AG20443 (cell line): ENCODE measurements around the gene TRAF5.
A peak's percentile ranks its signal among the peaks of the same experiment; 100 is the strongest.
"Not testable (repeated sequence)": the region's sequence is repeated elsewhere in the genome, so short reads cannot be mapped to it uniquely, and the experiment has no call there.

Source experiments
- DNase-seq: peaks from one replicate; pipeline ENCODE4 v3.0.0; 2012; ENCODE audit warnings: low spot score, mixed read lengths

The TRAF5 gene, protein sequence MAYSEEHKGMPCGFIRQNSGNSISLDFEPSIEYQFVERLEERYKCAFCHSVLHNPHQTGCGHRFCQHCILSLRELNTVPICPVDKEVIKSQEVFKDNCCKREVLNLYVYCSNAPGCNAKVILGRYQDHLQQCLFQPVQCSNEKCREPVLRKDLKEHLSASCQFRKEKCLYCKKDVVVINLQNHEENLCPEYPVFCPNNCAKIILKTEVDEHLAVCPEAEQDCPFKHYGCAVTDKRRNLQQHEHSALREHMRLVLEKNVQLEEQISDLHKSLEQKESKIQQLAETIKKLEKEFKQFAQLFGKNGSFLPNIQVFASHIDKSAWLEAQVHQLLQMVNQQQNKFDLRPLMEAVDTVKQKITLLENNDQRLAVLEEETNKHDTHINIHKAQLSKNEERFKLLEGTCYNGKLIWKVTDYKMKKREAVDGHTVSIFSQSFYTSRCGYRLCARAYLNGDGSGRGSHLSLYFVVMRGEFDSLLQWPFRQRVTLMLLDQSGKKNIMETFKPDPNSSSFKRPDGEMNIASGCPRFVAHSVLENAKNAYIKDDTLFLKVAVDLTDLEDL

DNA sequence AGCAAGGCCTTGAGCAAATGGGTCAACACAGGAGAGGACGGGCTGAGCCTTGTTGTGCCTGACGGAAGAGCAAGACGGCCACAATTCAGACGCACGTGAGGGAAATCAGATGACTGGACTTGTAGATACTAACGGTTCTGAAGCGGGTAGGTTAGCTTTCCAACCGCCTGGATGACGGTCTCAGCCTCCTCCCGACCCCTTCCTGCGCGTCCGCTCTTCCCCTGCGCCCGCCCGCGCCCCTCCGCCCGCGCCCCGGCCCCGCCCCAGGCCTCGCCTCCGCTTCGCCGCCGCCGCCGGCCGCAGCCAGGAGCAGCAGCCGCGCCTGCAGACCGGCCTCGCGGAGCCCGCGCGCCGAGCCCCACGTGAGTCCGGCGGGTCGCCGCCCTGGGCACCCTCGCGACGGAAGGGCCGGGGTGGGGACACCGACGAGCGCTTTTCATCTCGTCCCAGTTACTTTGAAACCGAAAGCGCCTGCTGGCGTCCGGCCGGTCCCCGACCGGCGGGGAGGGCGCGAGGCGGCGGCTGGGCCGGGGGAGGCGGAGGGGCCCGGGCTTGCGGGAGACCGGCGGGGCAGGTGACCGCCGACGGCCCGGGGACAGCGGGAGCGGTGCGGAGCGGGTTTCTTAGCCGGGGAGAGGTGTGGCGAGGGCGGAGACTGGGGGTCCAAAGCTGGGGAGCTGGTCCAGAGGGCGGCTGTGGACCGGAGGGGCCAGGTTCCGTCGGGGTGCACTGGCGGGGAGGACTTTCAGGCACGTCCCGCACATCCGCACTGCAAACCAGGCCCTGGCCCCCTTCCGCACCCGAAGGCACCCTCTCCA, at the start of gene TRAF5:
Gene TRAF5 (plus strand): TSS at position 306 of the 818 bp plus-strand sequence. CDS start 26,407 bp downstream, outside the sequence.
- DNase-seq: peak; percentile 82

DNA sequence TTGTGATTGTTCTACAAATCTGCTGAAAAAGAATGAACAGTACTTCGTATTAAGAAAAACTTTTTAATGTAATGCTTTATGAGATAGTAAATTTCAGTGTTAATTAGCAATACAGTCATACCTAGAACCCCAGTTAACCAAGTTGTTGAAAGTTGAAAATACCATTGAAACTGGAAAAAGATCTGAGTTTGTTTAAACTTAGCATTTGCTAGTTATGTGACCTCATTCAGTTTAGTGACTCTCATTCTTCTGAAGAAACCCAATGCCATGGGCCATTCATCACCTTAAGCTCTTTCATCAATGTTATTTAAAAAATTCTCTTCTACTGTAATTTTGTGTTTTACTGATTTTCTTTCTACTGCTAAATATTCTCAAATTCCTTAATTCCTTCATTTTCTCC, 47.3 kb upstream of the TRAF5 start:
- no peak for DNase-seq

DNA sequence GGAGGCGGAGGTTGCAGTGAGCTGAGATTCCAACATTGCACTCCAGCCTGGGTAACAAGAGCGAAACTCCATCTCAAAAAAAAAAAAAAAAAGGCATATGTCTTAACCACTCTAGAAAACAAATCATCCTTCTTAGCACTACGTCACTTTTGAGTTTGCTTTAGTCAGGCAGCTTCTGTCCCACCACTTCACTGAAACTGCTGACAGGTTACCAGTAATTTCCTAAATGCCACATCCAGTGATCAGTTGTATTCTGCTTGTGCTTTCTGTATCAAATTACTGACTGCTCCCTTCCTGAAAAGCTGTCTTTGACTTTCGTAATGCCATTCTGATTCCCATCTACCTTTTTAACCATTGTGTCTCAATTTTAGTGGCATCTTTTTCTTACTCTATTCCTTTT, 45.7 kb upstream of the TRAF5 start:
- no peak for DNase-seq

DNA sequence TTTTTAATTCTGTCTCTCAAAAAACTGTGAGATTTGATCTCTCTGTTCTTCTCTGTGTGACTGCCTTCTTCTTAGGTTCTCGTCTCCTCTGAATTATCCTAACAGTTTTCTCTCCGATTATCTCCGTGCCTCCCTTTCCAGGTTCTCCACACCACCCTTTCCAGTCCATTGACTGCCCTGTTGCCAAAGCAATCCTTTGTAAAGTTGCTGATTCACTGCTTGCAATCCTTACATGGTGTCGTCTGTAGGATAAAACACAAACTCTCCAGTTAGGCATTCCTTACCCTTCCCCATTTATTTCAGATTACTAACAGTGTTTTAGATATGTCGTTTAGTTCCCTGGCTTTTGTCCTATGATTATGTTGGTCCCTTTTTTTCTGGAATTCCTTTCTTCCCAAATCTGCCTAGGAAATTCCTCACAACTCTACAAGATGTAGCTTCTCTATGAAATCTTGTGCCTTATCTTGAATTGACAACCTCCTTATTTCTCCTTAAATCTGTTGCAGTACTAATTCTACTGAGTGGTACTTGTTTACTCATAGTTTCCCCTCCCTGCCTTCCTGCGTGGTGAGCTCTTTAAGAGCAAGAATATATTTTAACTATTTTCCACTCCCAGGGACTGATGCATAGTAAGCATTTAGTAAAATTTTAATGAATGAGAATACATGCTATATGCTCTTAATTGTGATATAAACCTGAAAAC, 45.2 kb upstream of the TRAF5 start:
- no peak for DNase-seq

DNA sequence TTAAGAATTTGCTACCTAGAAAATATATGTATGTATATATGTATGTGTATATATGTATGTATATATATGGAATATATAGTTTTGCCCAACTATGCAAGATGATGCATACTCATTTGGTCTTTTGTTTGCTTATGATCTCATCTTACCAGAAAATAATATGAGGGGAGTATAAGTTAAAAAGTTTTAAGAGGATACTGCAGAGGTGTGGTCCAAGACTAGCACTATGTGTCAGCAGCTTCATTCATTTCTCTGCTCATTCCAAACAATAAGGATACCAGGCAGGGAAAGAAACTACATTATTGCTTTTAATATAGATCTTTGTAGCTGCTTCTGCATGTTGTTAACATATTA, 44.6 kb upstream of the TRAF5 start:
- no peak for DNase-seq

DNA sequence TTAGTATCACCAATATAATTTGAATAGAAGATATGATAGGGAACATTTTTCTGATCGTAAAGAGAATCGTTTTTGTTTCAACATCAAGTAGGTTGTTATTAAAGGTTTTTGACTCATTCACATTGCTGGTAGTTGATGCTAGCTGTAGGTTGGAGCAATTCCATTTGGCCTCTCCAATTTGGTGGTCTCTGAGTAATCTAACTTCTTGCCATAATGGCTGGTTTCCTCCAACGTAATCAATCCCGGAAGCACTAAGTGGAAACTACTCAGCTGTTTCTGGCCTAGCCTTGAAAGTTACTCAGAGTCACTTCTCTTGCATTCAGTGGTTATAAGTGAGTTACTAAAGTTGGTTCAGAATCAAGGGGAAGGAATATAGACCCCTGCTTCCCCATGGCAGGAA, 41.4 kb upstream of the TRAF5 start:
- DNase-seq: no peak

DNA sequence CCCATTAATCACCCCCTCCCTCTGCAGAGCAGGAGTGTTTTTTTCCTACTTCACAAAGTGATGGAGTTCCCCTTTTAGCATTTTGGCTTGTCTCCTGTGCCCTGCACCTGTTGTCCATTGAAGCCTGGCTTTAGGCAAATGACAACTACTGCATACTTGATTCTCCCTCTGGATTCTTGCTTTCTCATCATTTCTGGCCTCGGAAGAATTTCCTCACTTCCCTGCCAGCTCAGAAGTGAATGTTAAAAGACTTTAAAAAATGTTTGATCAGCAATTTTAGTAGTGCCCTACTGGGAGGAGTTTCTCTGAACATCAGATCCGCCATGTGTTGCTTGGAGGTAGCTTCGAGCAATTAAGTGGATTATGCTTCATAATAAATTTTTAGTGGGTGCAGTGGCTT, 39.4 kb upstream of the TRAF5 start:
- no peak for DNase-seq

DNA sequence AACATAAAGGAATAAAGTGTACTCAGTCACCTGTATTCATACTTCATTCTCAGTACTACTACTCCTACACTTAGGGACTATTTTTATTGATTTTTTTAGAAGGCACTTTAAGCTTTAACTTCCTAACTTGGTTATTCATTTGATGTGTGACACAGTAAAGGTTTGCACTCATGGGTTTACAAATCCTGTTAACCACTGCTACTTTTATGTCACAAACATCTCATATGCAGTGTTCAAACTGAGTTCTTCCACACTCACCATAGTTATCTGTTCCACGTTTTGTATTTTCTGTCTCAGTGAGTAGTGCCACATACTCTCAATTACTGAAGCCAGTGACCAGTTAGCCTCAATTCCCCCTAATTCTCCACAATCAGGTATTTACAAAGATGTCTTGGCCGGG, 34.2 kb upstream of the TRAF5 start:
- DNase-seq: no peak

DNA sequence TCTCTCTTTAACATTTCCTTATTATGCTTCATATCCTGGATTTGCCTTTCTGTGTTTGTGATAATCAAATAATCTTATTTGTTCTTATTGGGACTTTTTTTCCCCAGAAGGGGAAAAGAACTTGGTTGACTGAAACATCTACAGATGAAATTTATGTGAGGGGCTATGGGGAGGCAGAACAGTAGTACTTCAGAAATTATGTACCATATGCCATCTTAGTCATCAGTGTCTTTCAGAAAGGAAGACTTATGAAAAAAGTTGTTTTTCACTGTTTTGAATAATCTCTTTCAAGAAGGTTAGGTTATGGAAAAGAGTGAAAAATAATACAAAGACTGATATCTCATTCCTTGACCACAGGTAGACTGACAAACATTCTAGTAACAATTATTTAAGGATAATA, 30.2 kb upstream of the TRAF5 start:
- no peak for DNase-seq

DNA sequence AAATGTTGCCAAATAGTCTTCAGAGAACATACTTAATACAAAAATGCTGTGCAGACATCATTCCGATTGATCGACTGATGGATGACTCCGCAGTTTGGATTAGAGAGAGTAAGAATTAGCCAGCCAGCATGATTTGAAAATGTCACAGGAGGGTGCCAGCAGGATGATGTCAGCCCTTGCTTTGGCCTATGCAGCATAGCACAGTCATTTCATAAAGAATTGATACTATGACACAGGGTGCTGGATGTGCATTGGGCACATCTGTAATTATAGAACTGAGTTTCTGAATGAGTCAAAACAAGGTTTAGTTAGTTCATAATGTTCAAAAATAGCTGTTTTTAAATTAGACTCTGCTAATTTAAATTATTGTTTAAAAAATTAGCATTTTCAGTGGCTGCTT, 21.6 kb upstream of the TRAF5 start:
- peak; percentile 55 for DNase-seq

DNA sequence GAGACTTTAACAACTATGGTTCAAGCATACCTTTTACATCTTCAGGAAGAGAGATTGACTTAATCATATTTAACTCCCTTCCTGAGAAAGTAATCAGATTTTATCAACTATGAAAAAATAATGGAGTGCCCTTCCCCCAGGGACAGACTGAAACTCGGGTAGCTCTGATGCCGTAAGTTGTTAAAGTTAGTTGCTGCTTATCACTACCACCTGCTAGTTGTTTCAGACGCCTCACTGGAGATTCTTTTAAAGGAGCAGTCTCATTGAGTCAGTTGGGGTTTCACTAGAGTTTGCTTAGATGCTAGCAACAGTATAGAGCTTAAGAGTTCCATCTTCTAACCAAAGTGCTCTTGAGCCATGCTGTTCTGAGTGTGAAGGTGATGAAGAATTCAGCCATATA, 17.0 kb upstream of the TRAF5 start:
- DNase-seq: no peak

DNA sequence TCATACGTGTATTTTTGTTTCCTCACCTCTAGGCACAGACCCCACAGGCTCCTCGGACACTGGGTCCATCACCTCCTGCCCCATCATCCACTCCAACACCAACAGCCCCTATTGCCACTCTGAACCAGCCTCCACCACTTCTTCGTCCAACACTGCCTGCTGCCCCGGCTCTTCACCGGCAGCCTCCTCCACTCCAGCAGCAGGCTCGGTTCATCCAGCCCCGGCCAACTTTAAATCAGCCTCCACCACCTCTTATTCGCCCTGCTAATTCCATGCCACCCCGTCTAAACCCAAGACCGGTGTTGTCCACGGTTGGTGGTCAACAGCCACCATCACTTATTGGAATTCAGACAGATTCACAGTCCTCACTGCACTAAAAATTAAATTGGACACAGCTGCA, 13.2 kb upstream of the TRAF5 start:
- DNase-seq: no peak

DNA sequence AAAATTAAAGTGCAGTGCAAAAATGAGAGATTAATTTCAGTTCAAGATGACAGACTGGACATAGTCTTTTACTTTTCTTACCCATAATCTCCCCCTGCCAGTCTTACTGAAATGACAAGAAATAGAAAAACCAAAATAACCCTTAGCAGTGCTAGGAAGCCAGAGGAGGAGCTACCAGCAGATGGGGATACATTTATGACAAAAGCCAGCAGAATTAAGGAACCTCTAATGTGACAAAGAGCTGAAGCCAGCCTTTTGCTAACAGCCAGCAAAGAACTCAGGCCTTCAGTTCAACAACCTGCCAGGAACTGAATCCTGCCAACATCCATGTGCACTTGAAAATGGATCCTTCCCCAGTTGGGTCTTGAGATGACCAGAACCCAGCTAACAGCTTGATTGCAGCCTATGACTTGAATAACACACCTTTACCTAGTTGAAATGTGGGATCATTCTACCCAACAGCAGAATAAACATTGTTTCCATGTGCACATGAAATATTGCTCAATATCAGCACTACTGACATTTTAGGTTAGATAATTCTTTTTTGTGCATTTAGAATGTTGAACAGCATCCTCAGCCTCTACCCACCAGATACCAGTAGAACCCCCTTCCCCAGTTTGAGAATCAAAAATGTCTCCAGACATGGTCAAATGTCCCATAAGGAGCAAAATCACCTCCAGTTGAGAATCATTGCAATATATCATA, 7.9 kb upstream of the TRAF5 start:
- no peak for DNase-seq

DNA sequence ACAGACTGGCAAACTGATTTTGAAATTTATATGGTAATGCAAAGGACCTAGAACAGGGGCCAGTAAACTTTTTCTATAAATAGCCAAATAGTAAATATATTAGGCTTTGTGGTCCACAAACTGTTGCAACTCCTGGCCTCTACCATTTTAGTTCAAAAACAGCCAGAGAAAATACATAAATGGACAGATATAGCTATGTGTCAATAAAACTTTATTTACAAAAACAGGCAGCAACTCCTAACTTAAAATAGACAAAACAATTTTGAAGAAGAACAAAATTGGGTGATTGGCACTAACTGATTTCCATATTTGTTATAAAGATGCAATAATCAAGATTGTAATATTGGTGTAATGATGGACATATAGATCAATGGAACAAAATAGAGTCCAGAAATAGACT, 6.7 kb upstream of the TRAF5 start:
- no peak for DNase-seq

DNA sequence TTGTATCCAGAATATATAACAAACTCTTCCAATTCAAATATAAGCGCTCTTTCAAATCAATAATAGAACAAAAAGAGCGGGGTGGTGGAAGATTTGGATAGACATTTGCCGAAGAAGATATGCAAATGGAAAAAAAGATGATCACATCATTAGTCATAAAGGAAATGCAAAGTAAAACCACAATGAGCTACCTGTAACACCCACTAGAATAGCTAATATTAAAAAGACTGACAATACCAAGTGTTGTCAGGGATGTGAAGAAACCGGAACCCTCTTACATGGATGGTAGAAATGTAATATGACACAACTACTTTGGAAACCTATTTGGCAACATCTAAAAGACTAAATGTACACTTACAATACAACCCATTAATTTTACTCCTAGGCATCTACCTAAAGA, 5.7 kb upstream of the TRAF5 start:
- DNase-seq: no peak

DNA sequence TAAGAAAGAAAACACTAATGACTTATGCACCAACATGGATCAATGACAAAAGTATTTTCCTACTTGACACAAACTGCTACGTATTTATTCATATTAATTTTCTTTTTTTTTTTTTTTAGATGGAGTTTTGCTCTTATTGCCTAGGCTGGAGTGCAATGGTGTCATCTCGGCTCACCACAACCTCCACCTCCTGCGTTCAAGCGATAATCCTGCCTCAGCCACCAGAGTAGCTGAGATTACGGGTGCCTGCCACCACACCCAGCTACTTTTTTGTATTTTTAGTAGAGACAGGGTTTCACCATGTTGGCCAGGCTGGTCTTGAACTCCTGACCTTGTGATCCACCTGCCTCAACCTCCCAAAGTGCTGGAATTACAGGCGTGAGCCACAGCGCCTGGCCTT, 5.0 kb upstream of the TRAF5 start:
- not testable (repeated sequence) for DNase-seq

DNA sequence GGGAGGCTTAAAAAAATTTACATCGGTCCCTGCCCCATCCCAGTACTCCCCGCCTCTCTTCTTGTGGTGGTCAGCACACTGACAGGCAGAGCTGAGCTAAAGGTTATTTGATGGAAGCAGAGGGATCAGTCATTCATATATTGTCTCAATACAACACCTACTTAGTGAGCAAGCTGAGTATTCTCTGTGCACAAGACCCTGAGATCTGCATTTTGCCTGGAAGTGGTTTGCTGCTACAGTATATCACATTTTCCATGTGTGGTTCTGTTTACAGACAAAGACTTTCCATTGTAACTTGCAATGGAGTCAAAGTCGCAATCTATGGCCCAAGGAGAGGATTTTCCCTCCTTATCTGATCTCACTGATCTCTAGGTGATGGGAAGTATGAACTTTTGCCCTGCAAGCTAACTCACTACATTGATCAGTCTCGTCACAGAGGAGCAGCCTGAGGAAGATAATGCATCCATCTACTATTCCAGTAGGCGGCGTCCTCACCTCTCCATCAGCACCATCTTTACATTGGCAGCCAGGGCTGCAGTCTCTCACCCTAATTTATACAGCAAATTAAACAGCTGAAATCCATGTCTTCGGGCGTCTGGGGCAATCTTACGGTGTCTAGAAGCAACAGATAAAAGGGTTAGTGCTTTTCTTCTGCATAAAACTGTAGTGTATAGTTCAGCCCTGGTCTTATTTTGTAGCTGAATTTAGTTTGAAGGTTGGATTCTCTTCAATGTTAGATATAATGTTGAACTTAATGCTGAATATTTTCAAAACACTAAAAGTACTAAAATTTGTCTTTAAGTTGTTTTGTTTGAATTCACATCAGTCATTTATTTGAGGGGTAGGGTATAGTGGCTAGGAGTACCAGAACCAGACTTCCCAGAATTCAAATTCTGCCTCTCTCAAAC, 3.2 kb upstream of the TRAF5 start:
- peak; percentile 76 for DNase-seq

DNA sequence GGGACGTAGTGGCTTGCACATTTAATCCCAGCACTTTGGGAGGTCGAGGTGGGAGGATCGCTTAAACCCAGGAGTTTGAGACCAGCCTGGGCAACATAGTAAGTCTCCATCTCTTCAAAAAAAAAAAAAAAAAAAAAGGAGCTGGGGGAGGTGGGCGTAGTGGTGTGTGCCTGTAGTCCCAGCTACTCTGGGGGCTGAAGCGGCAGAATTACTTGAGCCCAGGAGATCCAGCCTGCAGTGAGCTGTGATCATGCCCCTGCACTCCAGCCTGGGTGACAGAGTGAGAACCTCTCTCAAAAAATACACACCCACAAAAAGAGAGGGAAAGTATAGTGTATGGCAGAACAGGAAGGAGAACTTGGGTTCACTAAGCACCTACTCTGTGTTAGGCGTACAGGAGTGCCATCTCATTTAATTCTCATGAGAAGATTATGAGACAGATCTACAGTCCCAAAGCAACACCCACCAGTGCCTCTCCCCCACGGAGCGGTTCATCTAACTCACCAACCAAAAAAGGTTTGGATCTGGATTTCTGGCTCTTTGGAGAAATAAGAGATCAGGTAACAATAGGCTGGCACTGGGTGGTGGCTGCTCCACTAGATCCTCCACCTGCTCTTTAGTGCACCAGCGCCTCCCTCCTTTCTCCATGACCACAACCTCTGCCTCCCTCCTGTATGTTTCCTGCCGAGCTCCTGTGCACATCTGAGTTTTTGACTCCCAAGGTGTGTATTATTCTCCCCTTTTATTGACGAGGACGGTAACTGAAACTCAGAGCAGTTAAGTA, 1.4 kb upstream of the TRAF5 start:
- DNase-seq: no peak

DNA sequence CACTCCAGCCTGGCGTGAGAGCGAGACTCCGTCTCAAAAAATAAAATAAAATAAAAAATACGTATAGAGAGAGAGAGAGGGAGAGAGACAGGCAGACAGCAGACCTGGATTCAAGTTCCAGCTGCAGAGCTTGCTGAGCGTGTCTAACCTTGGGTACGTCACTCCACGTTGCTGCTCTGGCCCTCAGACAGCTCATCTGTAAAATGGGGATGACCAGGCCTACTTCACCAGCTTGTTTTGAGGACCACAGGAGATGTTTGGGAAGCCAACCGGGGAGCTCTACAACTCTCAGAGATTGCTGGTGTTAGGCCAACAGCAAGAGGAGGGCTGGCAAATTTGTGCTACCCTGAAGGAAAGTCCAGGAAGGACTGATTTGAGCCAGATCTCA, 499 bp upstream of the TRAF5 start:
- DNase-seq: no peak

DNA sequence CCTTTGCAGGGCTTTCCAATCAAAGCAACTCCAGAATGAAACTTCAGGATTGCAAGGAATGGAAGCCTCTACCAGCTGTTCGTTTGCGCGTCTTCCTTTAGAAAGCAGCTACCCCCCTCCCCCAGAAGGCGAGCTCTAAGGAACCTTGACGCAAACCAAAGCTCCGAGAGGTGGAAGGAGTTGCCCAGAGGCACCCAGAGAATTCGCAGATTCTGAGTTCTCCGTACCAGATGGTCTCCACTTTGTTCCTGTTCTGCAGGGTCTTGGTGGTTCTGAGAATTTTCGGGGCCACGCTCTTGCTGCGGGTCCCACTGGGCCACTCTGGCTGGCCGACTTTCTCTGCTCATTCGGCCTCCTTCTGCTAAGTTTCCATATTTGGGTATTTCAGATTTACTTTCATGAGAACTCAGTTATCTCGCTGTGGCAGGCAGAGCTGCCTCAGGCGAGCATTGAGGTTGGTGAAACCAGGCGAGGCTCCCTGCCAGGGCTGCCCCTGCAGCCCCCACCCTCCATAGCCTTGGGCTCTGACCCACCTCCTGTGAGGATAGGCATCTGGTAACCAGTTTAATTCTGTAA, 801 bp downstream of the TRAF5 start:
- peak; percentile 68 for DNase-seq
